ENCODE data around the gene MVB12B.
"Not testable (repeated sequence)": the region's sequence is repeated elsewhere in the genome, so short reads cannot be mapped to it uniquely, and the experiment has no call there.

Gene MVB12B

GRCh38 chr9:126326228-126327005 is at the start of gene MVB12B:
MVB12B (plus strand) TSS chr9:126326829; CDS start chr9:126326930, 101 bp downstream.
- no peak for DNase-seq
- H3K27ac ChIP-seq, result no peak within 1 kb of the TSS
- TF ChIP-seq CTCF (IDR thresholded peaks at IDR 0.05; ENCODE audit: low read depth, low read length, missing control alignments), result no peak
- peak within 1 kb of the TSS; percentile 64 for H3K4me3 ChIP-seq (ENCODE audit: low read depth, low read length)
- H3K36me3 ChIP-seq (replicated peaks), result no peaks in the 10 kb centered on the region
- in situ Hi-C loops (cut with HindIII; ENCODE audit: low pct_ligation_motif_present, low sequenced_read_pairs), result no loop called here
- no peaks in the 10 kb centered on the region for H3K27me3 ChIP-seq (replicated peaks)

- no peak overlapping the region for H3K27ac ChIP-seq
- no peaks in the 10 kb centered on the region for H3K36me3 ChIP-seq (replicated peaks)
- H3K4me3 ChIP-seq (ENCODE audit: low read depth, low read length), result no peak overlapping the region
- in situ Hi-C loops (cut with HindIII; ENCODE audit: low pct_ligation_motif_present, low sequenced_read_pairs), result no loop called here
- no peak for TF ChIP-seq CTCF (IDR thresholded peaks at IDR 0.05; ENCODE audit: low read depth, low read length, missing control alignments)
- DNase-seq, result no peak
- no peaks in the 10 kb centered on the region for H3K27me3 ChIP-seq (replicated peaks)
Observed at GRCh38 chr9:126283799-126284465, 42.7 kb upstream of the MVB12B start.

GRCh38 chr9:126285652-126286051 is 41.0 kb upstream of the MVB12B start:
- H3K27ac ChIP-seq; H3K27me3 ChIP-seq (replicated peaks); in situ Hi-C loops (cut with HindIII; ENCODE audit: low pct_ligation_motif_present, low sequenced_read_pairs); H3K4me3 ChIP-seq (ENCODE audit: low read depth, low read length); H3K36me3 ChIP-seq (replicated peaks); DNase-seq: not testable (repeated sequence)

GRCh38 chr9:126287166-126287866 is 39.3 kb upstream of the MVB12B start:
- Histone ChIP-seq H3K27me3 (replicated peaks) (no peaks in the 10 kb centered on the region), H3K36me3 (replicated peaks) (no peaks in the 10 kb centered on the region), H3K4me3 (ENCODE audit: low read depth, low read length) (no peak overlapping the region), H3K27ac (no peak overlapping the region)
- in situ Hi-C loops (cut with HindIII; ENCODE audit: low pct_ligation_motif_present, low sequenced_read_pairs), result no loop called here
- no peak for DNase-seq
- TF ChIP-seq CTCF (IDR thresholded peaks at IDR 0.05; ENCODE audit: low read depth, low read length, missing control alignments), result no peak

- DNase-seq, result no peak
- H3K27me3 ChIP-seq (replicated peaks), result no peaks in the 10 kb centered on the region
- in situ Hi-C loops (cut with HindIII; ENCODE audit: low pct_ligation_motif_present, low sequenced_read_pairs), result no loop called here
- TF ChIP-seq CTCF (IDR thresholded peaks at IDR 0.05; ENCODE audit: low read depth, low read length, missing control alignments), result no peak
- no peak overlapping the region for H3K4me3 ChIP-seq (ENCODE audit: low read depth, low read length)
- no peak overlapping the region for H3K27ac ChIP-seq
- no peaks in the 10 kb centered on the region for H3K36me3 ChIP-seq (replicated peaks)
Observed at GRCh38 chr9:126290871-126291270, 35.8 kb upstream of the MVB12B start.

- no peak overlapping the region for H3K4me3 ChIP-seq (ENCODE audit: low read depth, low read length)
- no peaks in the 10 kb centered on the region for H3K27me3 ChIP-seq (replicated peaks)
- TF ChIP-seq CTCF (IDR thresholded peaks at IDR 0.05; ENCODE audit: low read depth, low read length, missing control alignments), result no peak
- DNase-seq, result no peak
- in situ Hi-C loops (cut with HindIII; ENCODE audit: low pct_ligation_motif_present, low sequenced_read_pairs), result no loop called here
- H3K36me3 ChIP-seq (replicated peaks), result no peaks in the 10 kb centered on the region
- H3K27ac ChIP-seq, result no peak overlapping the region
Observed at GRCh38 chr9:126291925-126292324, 34.7 kb upstream of the MVB12B start.
